Panc1 (cell line): Measurements from ENCODE around the gene CCS. TPM values are rescaled to one million over a fixed set of nuclear protein-coding genes. Genes with fewer than 3 reads are reported as not detected.

Experiments
- ATAC-seq: fragments of 200-7000 bp; cut with Tn5 transposase; 2 replicates; pipeline ENCODE4 v1.9.1; 2020; ENCODE audit warnings: mild to moderate bottlenecking, moderate library complexity
- BruUV-seq: library from RNA; stranded (reverse); fragments of 400-500 nt; replicated peaks from 2 replicates; lab custom pipeline; 2021; lab: Mats Ljungman, UMichigan
- CTCF ChIA-PET: fragments of 300-600 bp; sonication (Branson Sonifier 250); formaldehyde crosslinking; loops from one replicate; lab custom pipeline; 2022; ENCODE audit warnings: antibody characterized with exemption; lab: Charles Lee
- POLR2A ChIA-PET: fragments of 300-600 bp; sonication (Branson Sonifier 250); formaldehyde crosslinking; loops from one replicate; lab custom pipeline; 2022; ENCODE audit warnings: antibody characterized with exemption; lab: Charles Lee
- DNase-seq: peaks from one replicate; pipeline ENCODE4 v3.0.0-alpha.2; 2010; ENCODE audit warnings: low read depth, low spot score
- H3K27ac ChIP-seq: 2 replicates; pipeline ENCODE4 v1.5.1; 2011; ENCODE audit warnings: mild to moderate bottlenecking, low read length, inconsistent platforms
- H3K27me3 ChIP-seq: fragments of 200-500 bp; sonication (Bioruptor generic); 2 replicates; pipeline ENCODE4 v1.6.0; 2014; ENCODE audit warnings: low read length, inconsistent platforms; ENCODE audit not compliant: control insufficient read depth, insufficient read depth
- H3K36me3 ChIP-seq: fragments of 200-500 bp; sonication (Bioruptor generic); 2 replicates; pipeline ENCODE4 v1.5.1; 2014; ENCODE audit warnings: inconsistent platforms, mild to moderate bottlenecking, low read length, moderate library complexity; ENCODE audit not compliant: control insufficient read depth, insufficient read depth
- H3K4me1 ChIP-seq: 2 replicates; pipeline ENCODE4 v1.5.1; 2011; ENCODE audit warnings: inconsistent platforms, mild to moderate bottlenecking, low read length, moderate library complexity; ENCODE audit not compliant: control insufficient read depth, insufficient read depth
- H3K4me3 ChIP-seq, 2 experiments: 2 replicates each; pipeline ENCODE4 v1.5.1; 2011 to 2012; ENCODE audit warnings: low read depth in 2 of 2, low read length in 2 of 2, mild to moderate bottlenecking in 2 of 2, inconsistent platforms in 1 of 2, moderate library complexity in 1 of 2
- H3K9me3 ChIP-seq: fragments of 200-500 bp; sonication (Bioruptor generic); 2 replicates; pipeline ENCODE4 v1.5.1; 2014; ENCODE audit warnings: low read depth, mild to moderate bottlenecking, inconsistent platforms, low read length, moderate library complexity; ENCODE audit not compliant: control insufficient read depth, insufficient read depth
- POLR2AphosphoS5 ChIP-seq: IDR thresholded peaks from 2 replicates; pipeline ENCODE4 v1.6.1; 2012; ENCODE audit warnings: mild to moderate bottlenecking, low read depth, low read length, moderate library complexity
- REST ChIP-seq, 2 experiments: IDR thresholded peaks; 2 replicates each; pipeline ENCODE4 v1.6.1; 2011 to 2012; ENCODE audit warnings: low read depth in 2 of 2, control low read depth in 1 of 2, low read length in 1 of 2, mild to moderate bottlenecking in 1 of 2, moderate library complexity in 1 of 2; ENCODE audit not compliant: insufficient read depth in 1 of 2
- SIN3A ChIP-seq: IDR thresholded peaks from 2 replicates; pipeline ENCODE4 v1.6.1; 2012; ENCODE audit warnings: low read depth, mild to moderate bottlenecking, low read length, moderate library complexity, borderline replicate concordance; ENCODE audit not compliant: insufficient read depth
- TCF7L2 ChIP-seq: IDR thresholded peaks from 2 replicates; pipeline ENCODE4 v1.6.1; 2011; ENCODE audit warnings: mild to moderate bottlenecking, low read depth, low read length, inconsistent platforms
- in situ Hi-C: cut with HindIII; loops from 2 replicates; pipeline ENCODE4 v1.10.0; 2016; ENCODE audit warnings: low sequenced_read_pairs, low pct_unique_long_range_greater_than_20kb
- intact Hi-C: fragments of 100-400 bp; cut with micrococcal nuclease; formaldehyde crosslinking; loops from one replicate; pipeline ENCODE4 v1.10.0; 2022; ENCODE audit not compliant: unreplicated experiment
- total RNA-seq: library from RNA; stranded (reverse); gene quantifications from one replicate; pipeline ENCODE4 v1.2.1, GENCODE V29; 2021; ENCODE audit not compliant: unreplicated experiment
- TF ChIP-seq, protein P1 (sequence below): fragments of 450-650 bp; IDR thresholded peaks from 2 replicates; pipeline ENCODE4 v1.5.1; 2017; ENCODE audit warnings: mild to moderate bottlenecking

CCS gene
- total RNA-seq, 1 experiment from 2014 or later = 55.3 TPM

DNA sequence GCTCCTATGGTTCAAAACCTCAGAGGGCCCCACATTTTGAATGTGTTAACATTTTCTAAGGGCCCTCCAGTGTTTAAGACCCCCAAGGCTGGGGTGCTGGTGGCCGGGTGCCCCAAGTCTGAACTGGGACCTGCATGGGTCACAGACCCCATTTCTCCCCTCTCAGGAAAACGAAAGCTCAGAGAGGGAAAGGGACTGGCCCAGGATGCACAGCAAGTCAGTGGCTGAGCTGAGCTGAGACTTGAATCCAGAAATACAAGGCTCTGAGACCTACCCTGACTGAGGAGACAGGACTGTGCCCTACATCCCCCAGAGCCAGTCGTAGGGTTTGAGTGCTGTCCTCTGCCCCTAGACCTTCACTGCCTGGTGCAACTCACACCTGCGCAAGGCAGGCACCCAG lies 42.1 kb upstream of the CCS start:
- Histone ChIP-seq H3K36me3 (no peaks in the 10 kb centered on the region), H3K27me3 (no peaks in the 10 kb centered on the region), H3K27ac (no peak overlapping the region), H3K4me3 (no peak overlapping the region), H3K4me1 (peaks cover 9% of the 10 kb centered on the region), H3K9me3 (no peaks in the 10 kb centered on the region)
- intact Hi-C loops = no loop called here
- TF ChIP-seq POLR2AphosphoS5 = no peak
- TF ChIP-seq, protein P1, sequence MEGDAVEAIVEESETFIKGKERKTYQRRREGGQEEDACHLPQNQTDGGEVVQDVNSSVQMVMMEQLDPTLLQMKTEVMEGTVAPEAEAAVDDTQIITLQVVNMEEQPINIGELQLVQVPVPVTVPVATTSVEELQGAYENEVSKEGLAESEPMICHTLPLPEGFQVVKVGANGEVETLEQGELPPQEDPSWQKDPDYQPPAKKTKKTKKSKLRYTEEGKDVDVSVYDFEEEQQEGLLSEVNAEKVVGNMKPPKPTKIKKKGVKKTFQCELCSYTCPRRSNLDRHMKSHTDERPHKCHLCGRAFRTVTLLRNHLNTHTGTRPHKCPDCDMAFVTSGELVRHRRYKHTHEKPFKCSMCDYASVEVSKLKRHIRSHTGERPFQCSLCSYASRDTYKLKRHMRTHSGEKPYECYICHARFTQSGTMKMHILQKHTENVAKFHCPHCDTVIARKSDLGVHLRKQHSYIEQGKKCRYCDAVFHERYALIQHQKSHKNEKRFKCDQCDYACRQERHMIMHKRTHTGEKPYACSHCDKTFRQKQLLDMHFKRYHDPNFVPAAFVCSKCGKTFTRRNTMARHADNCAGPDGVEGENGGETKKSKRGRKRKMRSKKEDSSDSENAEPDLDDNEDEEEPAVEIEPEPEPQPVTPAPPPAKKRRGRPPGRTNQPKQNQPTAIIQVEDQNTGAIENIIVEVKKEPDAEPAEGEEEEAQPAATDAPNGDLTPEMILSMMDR = no peak
- TF ChIP-seq REST (IDR thresholded peaks at IDR 0.05; ENCODE audit: insufficient read depth in 1 of 2, low read depth in 2 of 2, low read length in 1 of 2) = no peak
- TF ChIP-seq TCF7L2 = no peak
- no peak for TF ChIP-seq SIN3A
- POLR2A ChIA-PET = no interaction called here
- CTCF ChIA-PET = no interaction called here
- DNase-seq (no peak), ATAC-seq (no peak)
- in situ Hi-C loops = no loop called here
- no TSS peak for BruUV-seq

DNA sequence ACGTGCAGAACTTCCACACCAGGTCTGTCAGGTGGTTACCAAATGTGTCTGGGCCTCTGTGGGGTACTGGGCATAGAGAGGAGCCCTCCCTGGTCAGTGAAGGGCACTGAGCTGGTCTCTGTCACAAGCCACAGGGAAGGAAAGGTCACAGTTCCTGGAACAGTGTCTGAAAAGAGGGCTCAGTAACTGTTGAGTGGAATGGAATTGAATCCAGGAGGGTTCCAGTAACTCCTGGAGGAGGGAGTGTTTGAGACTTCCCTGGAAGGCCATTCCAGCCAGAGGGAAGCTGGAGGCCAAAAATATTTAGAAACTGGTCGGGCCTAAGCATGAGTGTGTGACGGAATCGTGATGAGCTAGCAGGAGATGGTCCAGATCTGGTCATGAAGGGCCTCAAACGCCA lies 38.4 kb upstream of the CCS start:
- CTCF ChIA-PET = interaction anchor here (0.6 kb wide), 1 partner anchor 31 kb away, joined by 6 read pairs; no protein-coding TSS in a partner anchor
- no peak overlapping the region for H3K4me3 ChIP-seq
- DNase-seq = no peak
- H3K27ac ChIP-seq = no peak overlapping the region
- H3K27me3 ChIP-seq = no peaks in the 10 kb centered on the region; the same call in 1 of the 2 replicates
- H3K4me1 ChIP-seq = no peaks in the 10 kb centered on the region
- in situ Hi-C loops (no loop called here), intact Hi-C loops (no loop called here)
- no peak for ATAC-seq
- H3K9me3 ChIP-seq = no peaks in the 10 kb centered on the region
- H3K36me3 ChIP-seq = no peaks in the 10 kb centered on the region
- TF ChIP-seq SIN3A (no peak), POLR2AphosphoS5 (no peak)
- POLR2A ChIA-PET = interaction anchor here (0.6 kb wide), 1 partner anchor 35 kb away, joined by 8 read pairs; no protein-coding TSS in a partner anchor
- BruUV-seq = no TSS peak

GRCh38 chr11:66555416-66555815 lies 37.6 kb upstream of the CCS start:
- CTCF ChIA-PET = no interaction called here
- BruUV-seq = no TSS peak
- TF ChIP-seq SIN3A = no peak
- TF ChIP-seq TCF7L2 = no peak
- no peak for TF ChIP-seq REST (IDR thresholded peaks at IDR 0.05; ENCODE audit: insufficient read depth in 1 of 2, low read depth in 2 of 2, low read length in 1 of 2)
- TF ChIP-seq POLR2AphosphoS5 = no peak
- TF ChIP-seq, protein P1 = no peak
- no peak for ATAC-seq
- in situ Hi-C loops = no loop called here
- Histone ChIP-seq H3K27me3 (no peaks in the 10 kb centered on the region; the same call in 1 of the 2 replicates), H3K4me1 (no peaks in the 10 kb centered on the region), H3K4me3 (no peak overlapping the region), H3K9me3 (no peaks in the 10 kb centered on the region), H3K27ac (no peak overlapping the region), H3K36me3 (no peaks in the 10 kb centered on the region)
- intact Hi-C loops = no loop called here
- POLR2A ChIA-PET = no interaction called here
- no peak for DNase-seq
